T follicular helper cell (primary cell): ENCODE results near the gene PLEKHM1.
"Not testable (repeated sequence)": the region's sequence is repeated elsewhere in the genome, so short reads cannot be mapped to it uniquely, and the experiment has no call there.

Source experiments
- DNase-seq: peaks from one replicate; pipeline ENCODE4 v3.0.0-alpha.2; 2020; ENCODE audit warnings: low read depth

PLEKHM1 gene

GRCh38 chr17:45461524-45462327 lies 28.8 kb downstream of the PLEKHM1 start:
- DNase-seq = not testable (repeated sequence)

- not testable (repeated sequence) for DNase-seq
Measured at GRCh38 chr17:45460422-45460821, 30.1 kb downstream of the PLEKHM1 start.

GRCh38 chr17:45454341-45454740 lies 36.2 kb downstream of the PLEKHM1 start:
- DNase-seq = not testable (repeated sequence)

DNA sequence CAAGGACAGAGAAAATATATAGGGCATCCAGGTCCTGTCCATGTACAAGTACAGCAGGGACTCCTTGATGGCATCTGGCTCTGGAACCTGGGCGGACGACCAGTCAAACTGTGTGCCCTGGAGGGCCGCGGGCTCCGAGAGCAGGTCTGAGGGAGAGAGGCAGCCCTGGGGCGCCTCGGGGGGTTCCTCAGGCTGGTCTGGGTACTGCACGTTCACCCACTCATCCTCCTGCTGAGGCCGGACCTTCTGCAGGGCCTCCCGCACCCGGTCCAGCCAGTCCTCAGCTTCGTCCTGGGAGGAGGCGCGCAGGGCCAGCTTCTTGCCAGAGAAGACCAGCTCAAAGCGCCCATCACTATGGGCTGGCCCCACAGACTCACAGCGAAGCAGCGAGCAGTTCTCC lies 36.8 kb downstream of the PLEKHM1 start:
- DNase-seq = not testable (repeated sequence)

DNA sequence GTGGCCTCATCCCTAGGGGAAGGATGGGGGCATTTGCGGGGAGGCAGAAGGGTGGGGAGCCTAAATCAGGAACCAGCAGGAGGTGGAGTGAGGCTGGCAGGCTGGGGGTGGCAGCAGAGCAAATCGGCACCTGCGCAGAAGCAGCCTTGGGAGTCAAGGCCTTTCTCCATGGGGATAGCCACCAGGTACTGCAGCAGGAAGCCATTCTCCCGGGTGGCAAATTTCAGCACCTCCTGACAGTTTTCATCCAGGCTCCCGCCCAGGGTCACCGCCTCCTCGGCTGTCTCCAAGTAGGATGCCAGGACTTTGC lies 37.3 kb downstream of the PLEKHM1 start:
- not testable (repeated sequence) for DNase-seq

GRCh38 chr17:45452329-45453224 lies 37.9 kb downstream of the PLEKHM1 start:
- DNase-seq = not testable (repeated sequence)

- DNase-seq = not testable (repeated sequence)
Measured at GRCh38 chr17:45451660-45452059, 38.9 kb downstream of the PLEKHM1 start.

DNA sequence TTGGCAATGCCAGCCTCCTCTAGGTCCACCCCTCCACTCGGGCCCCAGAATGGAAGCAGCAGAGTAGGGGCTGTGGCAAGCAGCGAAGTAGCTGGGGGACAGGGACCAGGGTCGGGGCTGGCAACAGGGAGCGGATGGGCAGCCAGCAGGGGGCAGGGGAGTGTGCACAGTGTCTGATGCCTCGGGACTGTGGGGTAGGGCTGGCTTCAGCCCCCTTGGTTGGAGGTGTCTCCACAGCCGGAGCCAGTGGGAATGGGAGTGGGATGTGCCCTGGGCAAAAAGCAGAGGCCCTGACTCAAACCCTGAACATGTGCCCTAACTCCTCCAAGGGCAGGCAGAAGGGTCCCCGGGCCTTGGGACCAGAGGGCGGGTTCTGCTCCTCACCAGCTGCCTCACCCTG lies 39.4 kb downstream of the PLEKHM1 start:
- DNase-seq = no peak

GRCh38 chr17:45449708-45450329 lies 40.7 kb downstream of the PLEKHM1 start:
- not testable (repeated sequence) for DNase-seq

DNA sequence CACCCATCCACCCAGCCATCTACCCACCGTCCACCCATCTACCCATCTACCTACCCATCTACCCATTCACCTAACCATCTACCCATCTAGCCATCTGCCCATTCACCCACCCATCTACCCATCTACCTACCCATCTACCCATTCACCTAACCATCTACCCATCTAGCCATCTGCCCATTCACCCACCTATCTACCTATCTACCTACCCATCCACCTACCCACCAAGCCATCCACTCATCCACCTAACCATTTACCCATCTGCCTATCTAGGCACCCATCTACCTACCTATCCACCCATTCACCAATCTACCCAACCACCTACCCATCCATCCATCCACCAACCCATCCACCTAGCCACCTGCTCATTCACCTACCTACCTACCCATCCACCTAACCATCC lies 41.3 kb downstream of the PLEKHM1 start:
- DNase-seq = not testable (repeated sequence)

DNA sequence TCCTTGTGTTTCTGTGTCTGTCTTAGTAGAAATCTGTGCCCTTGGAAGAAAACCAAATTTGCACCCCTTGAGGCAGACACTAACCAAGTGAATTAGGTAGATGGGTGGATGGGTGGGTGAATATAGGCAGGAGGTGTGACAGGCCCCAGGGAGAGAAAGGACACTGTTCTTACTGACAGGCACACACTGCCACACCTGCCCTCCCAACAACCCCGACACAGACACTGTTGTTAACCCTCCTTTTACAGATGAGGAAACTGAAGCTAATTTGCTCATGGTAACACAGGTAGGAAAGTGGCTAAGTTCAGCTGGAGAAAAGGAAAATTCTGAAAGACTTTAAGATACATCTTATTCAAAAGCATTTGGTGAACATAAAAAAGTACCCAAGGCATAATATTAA lies 42.0 kb downstream of the PLEKHM1 start:
- DNase-seq = not testable (repeated sequence)

GRCh38 chr17:45448066-45448465 lies 42.5 kb downstream of the PLEKHM1 start:
- DNase-seq = not testable (repeated sequence)

GRCh38 chr17:45447650-45448049 lies 42.9 kb downstream of the PLEKHM1 start:
- DNase-seq = not testable (repeated sequence)

- DNase-seq = not testable (repeated sequence)
Measured at GRCh38 chr17:45446872-45447625, 43.5 kb downstream of the PLEKHM1 start.

- DNase-seq = not testable (repeated sequence)
Measured at GRCh38 chr17:45445901-45446743, 44.4 kb downstream of the PLEKHM1 start.

DNA sequence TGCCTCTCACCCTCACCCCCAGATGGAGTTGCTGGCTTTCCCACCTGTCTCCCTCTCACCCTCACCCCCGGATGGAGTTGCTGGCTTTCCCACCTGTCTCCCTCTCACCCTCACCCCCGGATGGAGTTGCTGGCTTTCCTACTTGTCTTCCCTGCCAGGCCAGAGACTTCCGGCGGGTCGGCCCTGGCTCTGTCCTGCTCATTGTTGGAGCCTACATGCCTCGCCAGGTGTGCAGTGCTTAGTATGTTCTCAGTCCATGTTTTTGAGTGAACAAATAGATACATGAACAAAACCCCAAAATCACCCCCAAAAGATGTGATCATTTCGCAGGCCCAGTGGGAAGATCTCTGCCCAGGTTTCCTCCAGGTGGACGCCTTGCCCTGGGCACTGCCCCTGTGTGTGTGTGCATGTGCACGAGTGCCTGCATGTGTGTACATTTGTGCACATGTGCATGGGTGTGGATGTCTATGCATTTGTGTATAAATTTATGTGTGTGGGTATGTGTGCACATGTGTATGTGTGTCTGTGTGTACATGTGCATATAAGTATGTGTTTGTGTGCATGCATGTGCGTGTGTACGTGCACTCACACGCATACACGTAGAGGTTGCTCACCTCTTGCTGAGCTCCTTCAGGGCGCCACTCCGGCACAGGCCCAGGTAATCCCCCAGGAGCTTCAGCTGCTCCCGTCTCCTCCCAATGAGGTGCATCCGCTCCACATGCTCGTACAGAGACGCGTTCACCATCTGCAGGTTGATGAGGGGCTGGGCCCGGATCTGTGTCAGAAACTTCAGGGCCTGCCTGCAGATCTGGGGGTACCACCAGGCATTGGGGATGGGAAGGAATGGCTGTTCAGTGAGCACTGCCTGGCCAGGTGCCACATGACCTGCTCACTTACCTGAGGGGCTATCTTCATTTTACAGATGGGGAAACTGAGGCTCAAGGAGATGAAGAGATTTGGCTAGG lies 45.4 kb downstream of the PLEKHM1 start:
- not testable (repeated sequence) for DNase-seq

DNA sequence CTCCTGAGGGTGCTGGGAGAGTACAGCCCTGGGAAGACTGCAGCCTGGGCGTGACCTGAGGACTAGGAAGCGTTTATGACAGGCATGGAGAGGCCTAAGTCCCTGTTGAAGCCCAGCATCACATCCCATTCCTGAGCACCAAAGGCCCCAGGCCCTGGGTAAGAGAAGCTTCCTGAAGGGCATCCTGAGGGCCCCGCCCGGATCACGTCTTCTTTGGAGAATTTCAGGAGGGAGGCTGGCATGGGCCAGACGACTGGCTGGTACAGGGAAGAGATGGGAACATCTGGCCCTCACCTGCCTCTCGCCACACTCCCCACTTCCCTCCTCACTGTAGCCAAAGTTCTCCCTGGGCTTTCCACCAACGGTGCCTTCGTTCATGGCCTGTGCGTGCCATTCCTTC lies 46.2 kb downstream of the PLEKHM1 start:
- DNase-seq = not testable (repeated sequence)

DNA sequence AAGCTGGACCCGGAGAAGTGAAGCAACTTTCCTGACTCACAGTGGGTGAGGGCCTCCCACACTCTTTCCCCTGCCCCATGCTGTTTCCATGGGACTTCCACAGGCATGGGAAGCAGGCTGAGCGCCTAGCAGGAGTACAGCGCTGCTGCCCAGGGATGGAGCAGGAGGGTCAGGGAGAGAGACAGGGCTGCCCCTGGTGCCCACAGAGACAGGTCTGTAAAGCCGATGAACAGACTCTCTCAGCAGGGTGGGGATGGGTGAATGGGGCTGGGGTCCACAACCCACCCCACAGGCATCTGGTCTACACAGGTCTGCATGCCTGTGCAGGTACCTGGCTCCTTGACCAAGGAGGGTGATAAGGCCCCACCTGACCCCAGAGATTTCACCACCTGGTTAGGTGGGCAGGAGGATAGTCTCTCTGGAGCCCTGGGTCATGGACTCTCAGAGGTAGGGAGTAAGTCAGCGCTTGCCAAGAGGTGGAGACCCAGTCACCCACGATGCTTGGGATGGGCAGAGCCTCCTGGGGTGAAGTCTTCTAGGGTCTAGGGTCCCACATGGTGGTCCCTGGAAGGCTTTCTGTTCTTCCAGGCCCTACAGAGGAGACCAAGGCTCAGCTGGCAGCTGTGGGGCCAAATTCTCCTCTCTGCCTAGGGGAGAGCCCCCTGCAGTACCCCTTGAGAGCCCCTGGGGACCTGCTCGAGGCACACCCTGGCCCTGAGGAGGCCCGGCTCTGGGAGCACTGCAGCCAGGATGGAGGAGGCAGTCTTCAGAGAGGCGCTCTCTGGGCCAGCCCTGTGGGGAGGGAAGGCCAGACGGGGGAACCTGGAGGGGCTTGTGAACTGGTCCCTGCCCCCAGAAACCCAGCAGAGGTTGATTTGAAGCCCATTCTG lies 46.9 kb downstream of the PLEKHM1 start:
- DNase-seq = not testable (repeated sequence)
